Activated CD4-positive, alpha-beta T cell treated with anti-CD3 and anti-CD28 coated beads, Interleukin-2, amount 50 U/mL, for 48 hours (primary cell): Measurements from ENCODE around the gene TDRD1.

Experiments used
- DNase-seq, 2 experiments: peaks; one replicate each; pipeline ENCODE4 v3.0.0-alpha.2; 2020

TDRD1 gene

DNA sequence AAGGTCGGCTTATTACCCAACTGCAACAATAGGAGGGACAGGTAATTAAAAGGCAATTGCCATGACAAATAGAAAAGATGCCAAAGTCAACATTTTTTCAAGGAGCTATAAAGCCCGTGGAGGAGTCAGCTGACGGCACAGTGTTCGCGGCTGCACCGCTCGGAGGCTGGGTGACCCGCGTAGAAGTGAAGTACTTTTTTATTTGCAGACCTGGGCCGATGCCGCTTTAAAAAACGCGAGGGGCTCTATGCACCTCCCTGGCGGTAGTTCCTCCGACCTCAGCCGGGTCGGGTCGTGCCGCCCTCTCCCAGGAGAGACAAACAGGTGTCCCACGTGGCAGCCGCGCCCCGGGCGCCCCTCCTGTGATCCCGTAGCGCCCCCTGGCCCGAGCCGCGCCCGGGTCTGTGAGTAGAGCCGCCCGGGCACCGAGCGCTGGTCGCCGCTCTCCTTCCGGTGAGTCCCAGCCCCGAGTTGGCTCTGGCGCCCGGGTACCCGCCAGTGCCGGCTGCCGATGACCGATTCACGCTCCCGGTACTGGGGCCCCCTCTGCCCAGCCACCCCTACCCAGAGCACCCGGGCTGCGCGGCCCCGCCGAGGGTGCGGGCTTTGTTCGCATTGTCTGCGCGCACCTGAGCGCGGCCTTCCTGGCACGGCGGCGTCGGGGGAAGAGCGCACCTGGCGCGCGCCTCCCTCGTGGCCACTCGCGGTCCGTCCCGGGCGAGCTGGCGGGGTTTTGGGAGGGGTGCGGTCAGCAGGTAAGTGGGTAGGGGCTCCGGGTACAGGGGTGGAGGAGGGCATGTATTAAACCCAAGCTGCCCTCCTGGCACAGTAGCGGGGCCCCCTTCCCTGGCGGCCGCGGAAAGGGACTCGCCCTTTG is 60.2 kb downstream of the TDRD1 start, which contains the start of gene VWA2:
VWA2 (plus strand) TSS at position 138 of the 877 bp plus-strand sequence. CDS start 9,460 bp downstream, outside the sequence.
- DNase-seq, result peak; percentile 31 to 48

GRCh38 chr10:114239994-114240345 is 60.8 kb downstream of the TDRD1 start:
- DNase-seq, result no peak

GRCh38 chr10:114242235-114242634 is 63.1 kb downstream of the TDRD1 start:
- DNase-seq, result no peak

DNA sequence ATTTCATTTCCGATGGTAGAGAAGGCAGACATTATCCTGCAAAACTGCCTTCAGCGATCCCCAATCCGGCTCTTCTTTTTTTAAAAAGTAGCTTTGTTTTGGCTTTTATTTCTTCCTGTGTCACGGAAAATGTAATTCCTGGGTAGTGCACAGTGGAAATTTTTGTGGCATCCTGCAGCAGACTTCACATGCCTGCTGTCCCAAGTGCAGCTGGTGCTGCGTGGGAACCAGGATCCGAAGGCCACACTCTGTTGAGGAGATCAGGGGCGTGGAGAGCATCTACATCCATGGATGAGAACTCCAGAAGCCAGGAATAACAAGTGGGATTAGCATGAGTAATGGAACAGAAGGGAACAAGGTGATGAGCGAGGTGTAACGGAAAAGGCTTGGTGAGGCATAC is 64.5 kb downstream of the TDRD1 start:
- no peak for DNase-seq

GRCh38 chr10:114244126-114244525 is 65.0 kb downstream of the TDRD1 start:
- no peak for DNase-seq

DNA sequence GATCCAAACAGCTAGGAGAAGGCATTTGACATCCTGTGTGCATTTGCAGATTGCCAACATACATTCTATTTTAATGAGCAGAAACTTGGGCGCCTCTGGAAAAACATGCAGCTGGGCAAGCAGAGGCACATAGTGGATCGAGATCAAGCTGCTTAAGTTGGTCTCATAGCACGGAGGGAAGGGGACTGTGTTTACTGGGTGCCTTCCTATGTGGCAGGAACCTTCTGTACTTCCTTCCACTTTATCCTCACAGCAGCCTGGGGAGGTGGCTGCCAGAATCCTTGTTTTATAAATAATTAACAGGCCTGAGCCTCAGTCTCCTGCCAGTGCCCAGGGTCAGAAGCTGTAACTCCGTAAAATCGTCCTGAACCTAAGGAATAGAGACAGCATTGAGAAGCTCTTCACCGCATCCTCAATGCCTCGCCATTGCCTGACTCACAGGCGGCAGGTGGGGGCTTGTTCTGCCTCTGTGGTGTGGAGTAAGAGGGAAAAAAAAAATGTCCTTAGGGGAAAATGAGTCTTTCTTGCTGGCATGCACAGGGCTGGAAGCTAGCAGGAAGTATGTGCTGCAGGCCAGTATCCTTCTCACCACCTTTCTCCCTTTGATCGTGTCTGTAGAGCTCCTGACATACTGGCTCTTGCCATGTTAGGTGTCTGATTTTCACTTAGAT is 66.1 kb downstream of the TDRD1 start:
- no peak for DNase-seq

GRCh38 chr10:114246679-114247305 is 67.6 kb downstream of the TDRD1 start:
- DNase-seq, result no peak

GRCh38 chr10:114250236-114250635 is 71.1 kb downstream of the TDRD1 start:
- no peak for DNase-seq

GRCh38 chr10:114250716-114251115 is 71.6 kb downstream of the TDRD1 start:
- no peak for DNase-seq

GRCh38 chr10:114252092-114252491 is 72.9 kb downstream of the TDRD1 start:
- no peak for DNase-seq

GRCh38 chr10:114252883-114253282 is 73.7 kb downstream of the TDRD1 start:
- DNase-seq, result no peak

DNA sequence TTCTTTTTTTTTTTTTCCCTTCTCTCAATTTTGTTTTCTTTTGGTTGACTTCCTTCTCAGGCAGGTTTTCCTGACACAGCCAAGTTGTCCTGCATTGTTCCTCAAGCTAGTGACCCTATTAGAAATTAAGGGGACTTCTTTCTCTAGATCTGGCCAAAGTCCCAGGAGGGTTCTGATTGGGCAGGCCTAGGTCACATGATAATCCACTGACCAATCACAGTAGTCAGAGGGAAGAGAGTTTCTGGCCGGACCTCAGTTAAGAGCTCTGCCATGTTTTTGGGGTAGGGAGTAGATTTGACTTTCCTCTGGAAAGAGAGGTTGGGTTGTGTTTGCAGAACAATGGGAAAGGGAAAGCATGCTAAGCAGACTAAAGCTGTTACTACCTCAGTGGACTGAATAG is 76.1 kb downstream of the TDRD1 start:
- no peak for DNase-seq

- DNase-seq, result no peak
Measured at GRCh38 chr10:114256008-114256765, 77.0 kb downstream of the TDRD1 start.

GRCh38 chr10:114256822-114257221 is 77.7 kb downstream of the TDRD1 start:
- DNase-seq, result no peak

DNA sequence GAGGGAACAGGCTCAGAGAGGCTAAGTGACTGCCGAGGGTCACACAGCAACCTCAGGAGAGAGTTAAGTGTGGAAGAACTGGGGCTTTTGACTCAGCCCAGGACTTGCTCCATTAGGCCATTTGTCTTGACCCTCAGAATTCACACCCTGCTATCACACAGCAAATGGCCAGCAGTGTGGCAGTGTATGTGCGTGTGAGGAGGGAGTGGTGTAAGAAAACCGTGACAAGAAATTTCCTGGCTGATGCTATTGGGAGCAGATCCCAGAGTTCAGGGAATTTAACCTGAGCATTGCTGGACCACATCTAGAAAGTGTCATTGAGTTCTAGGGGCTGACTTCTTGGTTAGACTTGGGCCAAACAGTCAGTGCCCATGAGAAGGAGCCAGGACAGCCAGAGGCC is 78.3 kb downstream of the TDRD1 start:
- DNase-seq, result no peak

DNA sequence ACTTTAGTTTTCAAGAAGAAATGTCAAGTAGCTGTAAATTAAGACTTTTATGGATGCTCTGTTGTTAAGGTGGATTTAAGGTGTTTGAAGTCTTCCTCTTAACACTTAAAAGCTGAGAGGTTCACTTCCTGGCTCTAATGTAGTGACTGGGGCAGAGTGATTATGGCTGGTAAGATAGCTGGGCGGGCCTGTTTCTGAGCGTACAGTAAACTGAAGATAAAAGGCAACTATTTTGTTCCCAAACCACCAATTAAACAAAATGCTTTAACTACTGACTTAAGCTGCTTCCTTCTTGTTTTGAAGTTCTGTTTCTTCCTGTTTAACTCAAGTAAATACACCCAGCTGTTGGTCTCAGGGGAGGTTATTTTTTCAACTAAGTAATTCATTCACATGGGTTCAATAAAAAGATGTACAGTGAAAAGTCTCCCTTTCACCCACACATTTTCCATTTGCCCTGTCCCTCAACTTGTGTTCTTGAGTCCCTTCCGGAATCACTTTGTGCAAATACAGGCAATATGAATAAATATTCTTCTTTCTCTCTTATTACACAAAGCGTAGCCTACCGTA is 79.2 kb downstream of the TDRD1 start:
- DNase-seq, result no peak

- no peak for DNase-seq
Measured at GRCh38 chr10:114259824-114260223, 80.7 kb downstream of the TDRD1 start.

GRCh38 chr10:114260366-114260765 is 81.2 kb downstream of the TDRD1 start:
- no peak for DNase-seq

DNA sequence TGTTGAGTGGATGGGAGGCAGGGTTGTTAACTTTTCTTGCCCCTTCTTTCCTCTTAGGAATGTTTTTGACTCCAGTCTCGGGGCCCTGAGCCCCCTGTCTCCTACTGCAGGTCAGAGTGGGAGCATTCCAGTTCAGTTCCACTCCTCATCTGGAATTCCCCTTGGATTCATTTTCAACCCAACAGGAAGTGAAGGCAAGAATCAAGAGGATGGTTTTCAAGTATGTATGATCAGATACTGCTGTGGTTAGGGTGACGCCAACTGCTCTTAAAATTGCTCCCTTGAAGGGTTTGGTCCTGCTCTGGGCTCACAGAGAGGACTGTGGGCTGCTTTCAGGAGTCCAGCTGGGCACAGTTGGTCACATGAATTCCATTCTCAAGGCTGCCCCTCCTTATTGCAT is 81.9 kb downstream of the TDRD1 start:
- DNase-seq, result no peak

- no peak for DNase-seq
Measured at GRCh38 chr10:114262496-114262895, 83.3 kb downstream of the TDRD1 start.

DNA sequence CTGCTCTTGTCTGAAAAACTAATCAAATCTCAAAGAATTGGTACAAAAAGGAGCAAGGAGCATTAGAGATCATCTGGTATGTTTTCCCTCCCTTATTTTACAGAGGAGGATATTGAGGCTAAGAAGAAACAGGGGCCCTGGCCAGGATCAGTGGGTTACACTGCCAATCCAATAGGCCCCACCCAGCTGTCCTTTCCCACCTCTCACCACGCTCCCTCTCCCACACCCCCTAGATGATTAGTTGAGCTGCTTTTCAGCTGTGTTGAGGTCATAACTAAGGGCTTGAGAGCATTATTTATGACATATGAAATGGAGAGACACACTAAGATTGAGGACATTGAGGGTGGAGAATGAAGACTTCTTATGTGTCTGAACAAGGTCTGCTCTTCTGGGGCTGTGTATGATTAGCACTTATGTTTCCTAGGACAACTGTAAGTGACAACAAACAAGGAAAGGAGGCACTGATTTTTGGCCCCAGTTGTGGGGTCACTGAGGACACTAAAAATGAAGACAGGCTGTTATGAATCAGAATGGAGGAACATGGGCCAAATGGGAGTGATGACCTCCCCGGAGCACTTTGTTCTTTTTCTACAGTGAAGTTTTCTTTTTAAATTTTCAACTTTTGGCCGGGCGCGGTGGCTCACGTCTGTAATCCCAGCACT is 86.4 kb downstream of the TDRD1 start:
- no peak for DNase-seq

DNA sequence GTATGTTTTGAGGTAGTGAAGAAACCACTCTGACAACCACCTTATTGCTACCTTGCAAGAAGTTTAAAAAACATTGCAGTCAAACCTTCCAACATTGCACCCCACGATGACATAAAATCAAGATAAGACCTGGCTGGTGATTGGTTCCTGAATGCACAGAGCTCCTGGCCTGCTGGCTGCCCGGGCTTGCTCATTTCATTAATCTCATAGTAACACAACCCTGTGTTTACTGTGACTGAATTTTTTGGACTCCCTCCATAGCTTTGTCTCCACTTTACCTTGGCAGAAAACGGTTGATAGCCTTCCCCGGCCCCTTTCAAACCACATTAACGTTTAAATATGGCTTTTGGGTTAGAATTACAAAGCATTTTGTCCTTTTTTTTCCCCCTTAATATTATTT is 87.4 kb downstream of the TDRD1 start:
- DNase-seq, result no peak
